WTC11 (cell line): ENCODE results near the gene PALM2AKAP2. TPM values are rescaled to one million over a fixed set of nuclear protein-coding genes. Genes with fewer than 3 reads are reported as not detected.

ENCODE experiments used
- ATAC-seq: fragments of 200-7000 bp; cut with Tn5 transposase; 2 replicates; pipeline ENCODE4 v1.10.0; 2021; ENCODE audit warnings: mild to moderate bottlenecking, moderate library complexity
- CTCF ChIA-PET: fragments of 300-600 bp; sonication (Branson Sonifier 250); formaldehyde crosslinking; loops from one replicate; lab custom pipeline; 2021; ENCODE audit warnings: antibody characterized with exemption; lab: Charles Lee
- POLR2A ChIA-PET: fragments of 350-600 bp; sonication (Branson Sonifier 250); formaldehyde crosslinking; loops from one replicate; lab custom pipeline; 2021; ENCODE audit warnings: antibody characterized with exemption; lab: Charles Lee
- DNase-seq: peaks from one replicate; pipeline ENCODE4 v3.0.0; 2021; ENCODE audit warnings: low spot score
- H3K27ac Mint-ChIP-seq: 2 replicates; pipeline ENCODE4 v1.8.0; 2021; ENCODE audit warnings: mixed read lengths
- H3K27me3 Mint-ChIP-seq: 2 replicates; pipeline ENCODE4 v1.8.0; 2021; ENCODE audit warnings: low read depth, mild to moderate bottlenecking, moderate library complexity, mixed read lengths
- H3K36me3 Mint-ChIP-seq: 2 replicates; pipeline ENCODE4 v1.8.0; 2021; ENCODE audit warnings: mixed read lengths
- H3K4me1 Mint-ChIP-seq: 2 replicates; pipeline ENCODE4 v1.8.0; 2022; ENCODE audit warnings: mixed read lengths
- H3K4me3 Mint-ChIP-seq: 2 replicates; pipeline ENCODE4 v1.8.0; 2021; ENCODE audit warnings: mild to moderate bottlenecking, moderate library complexity, mixed read lengths
- H3K9me3 Mint-ChIP-seq: 2 replicates; pipeline ENCODE4 v1.8.0; 2021; ENCODE audit warnings: mixed read lengths
- CBFB ChIP-seq: sonication (generic); formaldehyde crosslinking; IDR thresholded peaks from 2 replicates; pipeline ENCODE4 v1.8.1; 2022; ENCODE audit warnings: mild to moderate bottlenecking, low read depth, missing genetic modification reagents
- CREM ChIP-seq: sonication (generic); formaldehyde crosslinking; IDR thresholded peaks from 2 replicates; pipeline ENCODE4 v1.8.1; 2022; ENCODE audit warnings: mild to moderate bottlenecking, missing genetic modification reagents, moderate library complexity
- ERG ChIP-seq: fragments of 250-450 bp; sonication (Bioruptor Pico); IDR thresholded peaks from 2 replicates; pipeline ENCODE4 v1.8.0; 2021; ENCODE audit warnings: mild to moderate bottlenecking
- ESRRA ChIP-seq: sonication (generic); formaldehyde crosslinking; IDR thresholded peaks from 2 replicates; pipeline ENCODE4 v1.8.1; 2022; ENCODE audit warnings: mild to moderate bottlenecking, missing genetic modification reagents, borderline replicate concordance
- IRF2 ChIP-seq: sonication (generic); formaldehyde crosslinking; IDR thresholded peaks from 2 replicates; pipeline ENCODE4 v1.8.0; 2022; ENCODE audit warnings: low read depth, missing genetic modification reagents, borderline replicate concordance
- JAZF1 ChIP-seq: fragments of 250-450 bp; sonication (Bioruptor Pico); IDR thresholded peaks from 2 replicates; pipeline ENCODE4 v1.9.0; 2021; ENCODE audit warnings: moderate library complexity, mild to moderate bottlenecking, inconsistent platforms
- MAX ChIP-seq: sonication (generic); formaldehyde crosslinking; IDR thresholded peaks from 2 replicates; pipeline ENCODE4 v1.8.0; 2022; ENCODE audit warnings: mild to moderate bottlenecking, missing genetic modification reagents
- NR1H2 ChIP-seq: sonication (generic); formaldehyde crosslinking; IDR thresholded peaks from 2 replicates; pipeline ENCODE4 v1.9.0; 2021; ENCODE audit warnings: mild to moderate bottlenecking, moderate library complexity, missing genetic modification reagents
- NR3C1 ChIP-seq: sonication (generic); formaldehyde crosslinking; conservative IDR thresholded peaks from 2 replicates; pipeline ENCODE4 v1.8.1; 2023; ENCODE audit warnings: low read depth, mild to moderate bottlenecking, missing genetic modification reagents
- OVOL2 ChIP-seq: fragments of 250-450 bp; sonication (Bioruptor Pico); IDR thresholded peaks from 2 replicates; pipeline ENCODE4 v1.9.0; 2021; ENCODE audit warnings: mild to moderate bottlenecking, borderline replicate concordance
- USF2 ChIP-seq: sonication (generic); formaldehyde crosslinking; IDR thresholded peaks from 2 replicates; pipeline ENCODE4 v1.8.1; 2023; ENCODE audit warnings: mild to moderate bottlenecking, missing genetic modification reagents, moderate library complexity
- ZNF121 ChIP-seq: sonication (generic); formaldehyde crosslinking; IDR thresholded peaks from 2 replicates; pipeline ENCODE4 v1.8.0; 2023; ENCODE audit warnings: missing genetic modification reagents
- ZNF219 ChIP-seq: sonication (generic); formaldehyde crosslinking; IDR thresholded peaks from 2 replicates; pipeline ENCODE4 v1.8.0; 2023; ENCODE audit warnings: missing genetic modification reagents, mild to moderate bottlenecking, borderline replicate concordance
- ZNF317 ChIP-seq: sonication (generic); formaldehyde crosslinking; IDR thresholded peaks from 2 replicates; pipeline ENCODE4 v1.8.1; 2023; ENCODE audit warnings: low read depth, mild to moderate bottlenecking, moderate library complexity, missing genetic modification reagents, borderline replicate concordance
- ZNF512 ChIP-seq: sonication (generic); formaldehyde crosslinking; IDR thresholded peaks from 2 replicates; pipeline ENCODE4 v1.8.1; 2022; ENCODE audit warnings: missing genetic modification reagents, borderline replicate concordance
- total RNA-seq: library from RNA; stranded (reverse); gene quantifications from 3 replicates; pipeline ENCODE4 v1.2.3, GENCODE V29; 2021
- TF ChIP-seq, protein P1 (sequence below): sonication (generic); formaldehyde crosslinking; IDR thresholded peaks from 2 replicates; pipeline ENCODE4 v1.8.0; 2023; ENCODE audit warnings: mild to moderate bottlenecking, missing genetic modification reagents
- TF ChIP-seq, protein P2 (sequence below): sonication (generic); formaldehyde crosslinking; IDR thresholded peaks from 2 replicates; pipeline ENCODE4 v1.8.1; 2022; ENCODE audit warnings: mild to moderate bottlenecking, moderate library complexity, missing genetic modification reagents
- TF ChIP-seq, protein P3 (sequence below): fragments of 250-450 bp; sonication (Bioruptor Pico); conservative IDR thresholded peaks from 2 replicates; pipeline ENCODE4 v1.9.0; 2021; ENCODE audit warnings: mild to moderate bottlenecking
- TF ChIP-seq, protein P4 (sequence below): sonication (generic); formaldehyde crosslinking; conservative IDR thresholded peaks from 2 replicates; pipeline ENCODE4 v1.8.1; 2023; ENCODE audit warnings: mild to moderate bottlenecking, low read depth, missing genetic modification reagents, moderate library complexity
- TF ChIP-seq, protein P5 (sequence below): sonication (generic); formaldehyde crosslinking; IDR thresholded peaks from 2 replicates; pipeline ENCODE4 v1.8.0; 2022; ENCODE audit warnings: mild to moderate bottlenecking, missing genetic modification reagents

The PALM2AKAP2 gene
- total RNA-seq, 1 experiment from 2014 or later, result 7.0 TPM

- no peak for TF ChIP-seq ERG (CRISPR knock-in tag)
- TF ChIP-seq IRF2 (CRISPR knock-in tag), result no peak
- no peak for TF ChIP-seq MAX (CRISPR knock-in tag)
- TF ChIP-seq, protein P1, sequence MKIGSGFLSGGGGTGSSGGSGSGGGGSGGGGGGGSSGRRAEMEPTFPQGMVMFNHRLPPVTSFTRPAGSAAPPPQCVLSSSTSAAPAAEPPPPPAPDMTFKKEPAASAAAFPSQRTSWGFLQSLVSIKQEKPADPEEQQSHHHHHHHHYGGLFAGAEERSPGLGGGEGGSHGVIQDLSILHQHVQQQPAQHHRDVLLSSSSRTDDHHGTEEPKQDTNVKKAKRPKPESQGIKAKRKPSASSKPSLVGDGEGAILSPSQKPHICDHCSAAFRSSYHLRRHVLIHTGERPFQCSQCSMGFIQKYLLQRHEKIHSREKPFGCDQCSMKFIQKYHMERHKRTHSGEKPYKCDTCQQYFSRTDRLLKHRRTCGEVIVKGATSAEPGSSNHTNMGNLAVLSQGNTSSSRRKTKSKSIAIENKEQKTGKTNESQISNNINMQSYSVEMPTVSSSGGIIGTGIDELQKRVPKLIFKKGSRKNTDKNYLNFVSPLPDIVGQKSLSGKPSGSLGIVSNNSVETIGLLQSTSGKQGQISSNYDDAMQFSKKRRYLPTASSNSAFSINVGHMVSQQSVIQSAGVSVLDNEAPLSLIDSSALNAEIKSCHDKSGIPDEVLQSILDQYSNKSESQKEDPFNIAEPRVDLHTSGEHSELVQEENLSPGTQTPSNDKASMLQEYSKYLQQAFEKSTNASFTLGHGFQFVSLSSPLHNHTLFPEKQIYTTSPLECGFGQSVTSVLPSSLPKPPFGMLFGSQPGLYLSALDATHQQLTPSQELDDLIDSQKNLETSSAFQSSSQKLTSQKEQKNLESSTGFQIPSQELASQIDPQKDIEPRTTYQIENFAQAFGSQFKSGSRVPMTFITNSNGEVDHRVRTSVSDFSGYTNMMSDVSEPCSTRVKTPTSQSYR (CRISPR knock-in tag), result no peak
- no peak for TF ChIP-seq ZNF121 (CRISPR knock-in tag)
- TF ChIP-seq CBFB (CRISPR knock-in tag), result no peak
- no peak for TF ChIP-seq USF2
- TF ChIP-seq, protein P2, sequence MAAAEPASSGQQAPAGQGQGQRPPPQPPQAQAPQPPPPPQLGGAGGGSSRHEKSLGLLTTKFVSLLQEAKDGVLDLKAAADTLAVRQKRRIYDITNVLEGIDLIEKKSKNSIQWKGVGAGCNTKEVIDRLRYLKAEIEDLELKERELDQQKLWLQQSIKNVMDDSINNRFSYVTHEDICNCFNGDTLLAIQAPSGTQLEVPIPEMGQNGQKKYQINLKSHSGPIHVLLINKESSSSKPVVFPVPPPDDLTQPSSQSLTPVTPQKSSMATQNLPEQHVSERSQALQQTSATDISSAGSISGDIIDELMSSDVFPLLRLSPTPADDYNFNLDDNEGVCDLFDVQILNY (CRISPR knock-in tag), result no peak
- no peak for TF ChIP-seq OVOL2 (CRISPR knock-in tag)
- TF ChIP-seq NR3C1, result no peak
- TF ChIP-seq, protein P3, sequence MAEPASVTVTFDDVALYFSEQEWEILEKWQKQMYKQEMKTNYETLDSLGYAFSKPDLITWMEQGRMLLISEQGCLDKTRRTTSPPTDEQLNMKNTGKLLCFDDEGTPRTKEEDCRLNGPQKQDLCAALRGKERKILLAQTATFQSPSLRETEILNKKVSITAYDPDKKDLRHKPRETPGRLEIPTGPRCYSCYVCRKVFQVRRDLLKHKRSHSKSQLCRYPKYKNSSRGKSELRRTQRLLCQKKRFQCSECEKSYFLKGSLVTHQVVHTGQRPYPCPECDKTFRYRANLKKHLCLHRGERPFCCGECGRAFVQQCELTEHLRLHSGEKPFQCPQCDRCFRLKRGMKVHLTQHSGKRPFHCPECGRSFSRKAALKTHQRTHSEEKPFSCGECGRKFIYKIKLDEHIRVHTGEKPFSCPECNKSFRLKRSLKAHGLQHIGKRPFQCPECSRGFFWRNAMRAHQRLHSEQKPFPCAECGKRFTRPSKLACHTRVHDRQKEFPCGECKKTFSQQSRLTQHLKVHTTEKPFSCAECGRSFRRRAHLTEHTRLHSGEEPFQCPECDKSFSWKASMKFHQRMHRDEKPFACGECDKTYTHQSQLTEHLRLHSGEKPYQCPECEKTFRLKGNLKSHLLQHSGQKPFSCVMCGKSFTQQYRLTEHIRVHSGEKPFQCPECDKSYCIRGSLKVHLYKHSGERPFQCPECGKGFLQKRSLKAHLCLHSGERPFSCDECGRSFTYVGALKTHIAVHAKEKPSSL (CRISPR knock-in tag), result no peak
- TF ChIP-seq, protein P4, sequence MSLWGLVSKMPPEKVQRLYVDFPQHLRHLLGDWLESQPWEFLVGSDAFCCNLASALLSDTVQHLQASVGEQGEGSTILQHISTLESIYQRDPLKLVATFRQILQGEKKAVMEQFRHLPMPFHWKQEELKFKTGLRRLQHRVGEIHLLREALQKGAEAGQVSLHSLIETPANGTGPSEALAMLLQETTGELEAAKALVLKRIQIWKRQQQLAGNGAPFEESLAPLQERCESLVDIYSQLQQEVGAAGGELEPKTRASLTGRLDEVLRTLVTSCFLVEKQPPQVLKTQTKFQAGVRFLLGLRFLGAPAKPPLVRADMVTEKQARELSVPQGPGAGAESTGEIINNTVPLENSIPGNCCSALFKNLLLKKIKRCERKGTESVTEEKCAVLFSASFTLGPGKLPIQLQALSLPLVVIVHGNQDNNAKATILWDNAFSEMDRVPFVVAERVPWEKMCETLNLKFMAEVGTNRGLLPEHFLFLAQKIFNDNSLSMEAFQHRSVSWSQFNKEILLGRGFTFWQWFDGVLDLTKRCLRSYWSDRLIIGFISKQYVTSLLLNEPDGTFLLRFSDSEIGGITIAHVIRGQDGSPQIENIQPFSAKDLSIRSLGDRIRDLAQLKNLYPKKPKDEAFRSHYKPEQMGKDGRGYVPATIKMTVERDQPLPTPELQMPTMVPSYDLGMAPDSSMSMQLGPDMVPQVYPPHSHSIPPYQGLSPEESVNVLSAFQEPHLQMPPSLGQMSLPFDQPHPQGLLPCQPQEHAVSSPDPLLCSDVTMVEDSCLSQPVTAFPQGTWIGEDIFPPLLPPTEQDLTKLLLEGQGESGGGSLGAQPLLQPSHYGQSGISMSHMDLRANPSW, result no peak
- H3K36me3 Mint-ChIP-seq, result no peaks in the 10 kb centered on the region
- no peaks in the 10 kb centered on the region for H3K9me3 Mint-ChIP-seq
- POLR2A ChIA-PET, result no interaction called here
- no peaks in the 10 kb centered on the region for H3K4me1 Mint-ChIP-seq
- CTCF ChIA-PET, result no interaction called here
- no peaks in the 10 kb centered on the region for H3K27me3 Mint-ChIP-seq
- H3K27ac Mint-ChIP-seq, result no peak overlapping the region
- ATAC-seq, result no peak
- no peak for DNase-seq
- no peak overlapping the region for H3K4me3 Mint-ChIP-seq
These were observed 21.5 kb downstream of the PALM2AKAP2 start for GRCh38 chr9:109801484-109801883.

DNA sequence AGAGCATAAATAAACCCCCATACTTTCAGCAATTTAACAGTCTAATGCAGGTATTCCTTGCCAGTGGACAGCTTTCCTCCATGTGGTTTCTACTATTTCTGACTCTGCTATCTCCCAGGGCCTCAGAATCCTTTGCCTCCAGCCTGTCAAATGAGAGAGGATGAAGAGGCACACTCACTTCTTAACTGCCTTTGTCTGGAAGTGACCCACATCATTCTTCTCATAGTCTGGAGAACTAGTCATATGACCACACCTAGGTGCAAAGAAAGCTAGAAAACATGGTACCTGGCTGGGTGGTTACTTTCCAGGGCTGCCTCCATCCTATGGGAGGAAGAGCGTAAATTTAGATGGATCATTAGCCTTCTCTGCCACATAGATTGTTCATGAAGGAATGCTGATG is 22.5 kb downstream of the PALM2AKAP2 start:
- DNase-seq, result no peak
- no peaks in the 10 kb centered on the region for H3K9me3 Mint-ChIP-seq
- ChIA-PET POLR2A (no interaction called here), CTCF (no interaction called here)
- no peaks in the 10 kb centered on the region for H3K27me3 Mint-ChIP-seq
- H3K36me3 Mint-ChIP-seq, result no peaks in the 10 kb centered on the region
- H3K4me1 Mint-ChIP-seq, result no peaks in the 10 kb centered on the region
- no peak overlapping the region for H3K27ac Mint-ChIP-seq
- no peak overlapping the region for H3K4me3 Mint-ChIP-seq
- no peak for ATAC-seq
- no peak for TF ChIP-seq NR1H2 (CRISPR knock-in tag)
- TF ChIP-seq ERG (CRISPR knock-in tag), result no peak
- no peak for TF ChIP-seq ZNF512
- TF ChIP-seq JAZF1 (CRISPR knock-in tag), result no peak
- TF ChIP-seq ZNF317, result no peak
- TF ChIP-seq CREM (CRISPR knock-in tag), result no peak
- no peak for TF ChIP-seq ZNF219 (CRISPR knock-in tag)
- TF ChIP-seq, protein P5, sequence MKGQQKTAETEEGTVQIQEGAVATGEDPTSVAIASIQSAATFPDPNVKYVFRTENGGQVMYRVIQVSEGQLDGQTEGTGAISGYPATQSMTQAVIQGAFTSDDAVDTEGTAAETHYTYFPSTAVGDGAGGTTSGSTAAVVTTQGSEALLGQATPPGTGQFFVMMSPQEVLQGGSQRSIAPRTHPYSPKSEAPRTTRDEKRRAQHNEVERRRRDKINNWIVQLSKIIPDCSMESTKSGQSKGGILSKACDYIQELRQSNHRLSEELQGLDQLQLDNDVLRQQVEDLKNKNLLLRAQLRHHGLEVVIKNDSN (CRISPR knock-in tag), result no peak
- TF ChIP-seq ESRRA (CRISPR knock-in tag), result no peak
